ENCODE measurements around the gene HNRNPUL1. TPM values are rescaled to one million over a fixed set of nuclear protein-coding genes. Genes with fewer than 3 reads are reported as not detected.

HNRNPUL1 gene
- total RNA-seq, 1 donor from 2014 or later = 116 TPM

GRCh38 chr19:41220811-41221210 is 43.4 kb upstream of the HNRNPUL1 start:
- Histone ChIP-seq H3K4me3 (peak overlapping the region; percentile 61 to 90), H3K9me3 (no peaks in the 10 kb centered on the region), H3K36me3 (no peaks in the 10 kb centered on the region), H3K27me3 (no peaks in the 10 kb centered on the region), H3K4me1 (peaks cover 55% of the 10 kb centered on the region), H3K27ac (peak overlapping the region; percentile 95)
- intact Hi-C loops (cut with DNase I) = no loop called here
- no peak for TF ChIP-seq POLR2A (IDR thresholded peaks at IDR 0.05)
- DNase-seq (ENCODE audit: extremely low spot score in 2 of 2) = no peak

- intact Hi-C loops (cut with DNase I) = no loop called here
- Histone ChIP-seq H3K36me3 (no peaks in the 10 kb centered on the region), H3K4me1 (peaks cover 63% of the 10 kb centered on the region), H3K4me3 (no peak overlapping the region), H3K27me3 (no peaks in the 10 kb centered on the region), H3K9me3 (no peaks in the 10 kb centered on the region), H3K27ac (peak overlapping the region; percentile 95)
- no peak for DNase-seq (ENCODE audit: extremely low spot score in 2 of 2)
- no peak for TF ChIP-seq POLR2A (IDR thresholded peaks at IDR 0.05)
- TF ChIP-seq POLR2AphosphoS5 (IDR thresholded peaks at IDR 0.05; ENCODE audit: insufficient read depth in 1 of 2, low read depth in 1 of 2) = no peak
- no peak for TF ChIP-seq CTCF (IDR thresholded peaks at IDR 0.05)
Observed at GRCh38 chr19:41221514-41222205, 42.5 kb upstream of the HNRNPUL1 start.

GRCh38 chr19:41222240-41222639 is 41.9 kb upstream of the HNRNPUL1 start:
- Histone ChIP-seq H3K27ac (peak overlapping the region; percentile 95), H3K4me1 (peaks cover 69% of the 10 kb centered on the region), H3K9me3 (no peaks in the 10 kb centered on the region), H3K27me3 (no peaks in the 10 kb centered on the region), H3K36me3 (no peaks in the 10 kb centered on the region), H3K4me3 (no peak overlapping the region)
- TF ChIP-seq POLR2AphosphoS5 (IDR thresholded peaks at IDR 0.05; ENCODE audit: insufficient read depth in 1 of 2, low read depth in 1 of 2) (no peak), CTCF (IDR thresholded peaks at IDR 0.05) (no peak), POLR2A (IDR thresholded peaks at IDR 0.05) (no peak)
- DNase-seq (ENCODE audit: extremely low spot score in 2 of 2) = no peak
- intact Hi-C loops (cut with DNase I) = no loop called here

GRCh38 chr19:41223431-41224234 is 40.5 kb upstream of the HNRNPUL1 start:
- Histone ChIP-seq H3K4me1 (peaks cover 62% of the 10 kb centered on the region), H3K4me3 (no peak overlapping the region), H3K9me3 (no peaks in the 10 kb centered on the region), H3K27ac (peak overlapping the region; percentile 53), H3K27me3 (no peaks in the 10 kb centered on the region), H3K36me3 (no peaks in the 10 kb centered on the region)
- DNase-seq (ENCODE audit: extremely low spot score in 2 of 2) = no peak
- intact Hi-C loops (cut with DNase I) = no loop called here
- TF ChIP-seq POLR2A (IDR thresholded peaks at IDR 0.05) (no peak), CTCF (IDR thresholded peaks at IDR 0.05) (no peak), POLR2AphosphoS5 (IDR thresholded peaks at IDR 0.05; ENCODE audit: insufficient read depth in 1 of 2, low read depth in 1 of 2) (no peak)

- Histone ChIP-seq H3K27ac (peak overlapping the region; percentile 77), H3K27me3 (no peaks in the 10 kb centered on the region), H3K4me1 (peaks cover 62% of the 10 kb centered on the region), H3K36me3 (no peaks in the 10 kb centered on the region), H3K4me3 (no peak overlapping the region), H3K9me3 (no peaks in the 10 kb centered on the region)
- DNase-seq (ENCODE audit: extremely low spot score in 2 of 2) = no peak
- intact Hi-C loops (cut with DNase I) = no loop called here
- no peak for TF ChIP-seq CTCF (IDR thresholded peaks at IDR 0.05)
- no peak for TF ChIP-seq POLR2A (IDR thresholded peaks at IDR 0.05)
- no peak for TF ChIP-seq POLR2AphosphoS5 (IDR thresholded peaks at IDR 0.05; ENCODE audit: insufficient read depth in 1 of 2, low read depth in 1 of 2)
Observed at GRCh38 chr19:41224632-41225031, 39.5 kb upstream of the HNRNPUL1 start.

All from vagina (tissue), 2 donors.